IMR-90 (cell line): ENCODE measurements around the gene TRIO.

ENCODE experiments used
- CHD1 ChIP-seq: IDR thresholded peaks from 2 replicates; pipeline ENCODE4 v1.6.1; 2012; ENCODE audit warnings: low read depth, low read length, improper control_type of control experiment
- FOS ChIP-seq: fragments of 150-350 bp; IDR thresholded peaks from 2 replicates; pipeline ENCODE4 v1.6.1; 2016; ENCODE audit warnings: low read depth, low read length
- MAFK ChIP-seq: IDR thresholded peaks from 2 replicates; pipeline ENCODE4 v1.6.1; 2012; ENCODE audit warnings: low read depth, low read length, improper control_type of control experiment
- MXI1 ChIP-seq: IDR thresholded peaks from 2 replicates; pipeline ENCODE4 v1.6.1; 2012; ENCODE audit warnings: low read depth, mild to moderate bottlenecking, low read length, moderate library complexity, borderline replicate concordance
- NFE2L2 ChIP-seq: fragments of 150-350 bp; IDR thresholded peaks from 2 replicates; pipeline ENCODE4 v1.6.1; 2016; ENCODE audit warnings: low read depth, mild to moderate bottlenecking, low read length
- POLR2A ChIP-seq: IDR thresholded peaks from 2 replicates; pipeline ENCODE4 v1.6.1; 2012; ENCODE audit warnings: mild to moderate bottlenecking, low read depth, low read length
- RAD21 ChIP-seq: IDR thresholded peaks from 2 replicates; pipeline ENCODE4 v1.6.1; 2012; ENCODE audit warnings: low read length, improper control_type of control experiment
- RCOR1 ChIP-seq: IDR thresholded peaks from 2 replicates; pipeline ENCODE4 v1.6.1; 2012; ENCODE audit warnings: mild to moderate bottlenecking, low read length, improper control_type of control experiment; ENCODE audit not compliant: insufficient replicate concordance
- RFX5 ChIP-seq: IDR thresholded peaks from 2 replicates; pipeline ENCODE4 v1.8.0; 2012; ENCODE audit warnings: low read depth, mild to moderate bottlenecking, low read length, moderate library complexity
- SMC3 ChIP-seq: fragments of 150-350 bp; IDR thresholded peaks from 2 replicates; pipeline ENCODE4 v1.6.1; 2016; ENCODE audit warnings: low read depth, mild to moderate bottlenecking, antibody characterized with exemption, low read length, moderate library complexity
- TF ChIP-seq, protein P1 (sequence below): conservative IDR thresholded peaks from 2 replicates; pipeline ENCODE4 v1.5.1; 2012; ENCODE audit warnings: mild to moderate bottlenecking, low read depth, low read length, improper control_type of control experiment
- TF ChIP-seq, protein P2 (sequence below): fragments of 150-350 bp; IDR thresholded peaks from 2 replicates; pipeline ENCODE4 v1.6.1; 2016; ENCODE audit warnings: low read depth, mild to moderate bottlenecking, low read length, moderate library complexity, borderline replicate concordance
- TF ChIP-seq, protein P3 (sequence below): fragments of 150-350 bp; IDR thresholded peaks from 2 replicates; pipeline ENCODE4 v1.6.1; 2017; ENCODE audit warnings: mild to moderate bottlenecking, antibody characterized with exemption, low read length, low read depth

DNA sequence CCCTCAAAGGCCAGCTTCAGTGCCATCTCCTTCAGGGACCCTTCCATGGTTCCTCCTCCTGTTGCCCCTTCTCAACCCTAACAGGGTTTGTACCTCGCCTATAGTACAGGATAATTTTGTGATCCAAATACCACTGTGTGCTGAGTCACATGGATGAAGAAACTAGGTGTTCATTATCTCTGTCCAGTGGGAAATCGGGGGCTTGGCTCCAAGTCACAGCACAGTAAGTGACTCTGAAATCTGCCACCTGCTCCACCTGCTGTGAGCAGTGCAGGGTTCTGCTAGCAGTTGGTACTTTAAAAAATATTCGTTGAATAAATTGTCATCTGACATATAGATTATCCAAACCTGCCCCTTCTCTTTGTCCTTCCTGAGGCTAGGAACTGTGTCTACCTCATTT lies 315.3 kb downstream of the TRIO start:
- TF ChIP-seq, protein P1, sequence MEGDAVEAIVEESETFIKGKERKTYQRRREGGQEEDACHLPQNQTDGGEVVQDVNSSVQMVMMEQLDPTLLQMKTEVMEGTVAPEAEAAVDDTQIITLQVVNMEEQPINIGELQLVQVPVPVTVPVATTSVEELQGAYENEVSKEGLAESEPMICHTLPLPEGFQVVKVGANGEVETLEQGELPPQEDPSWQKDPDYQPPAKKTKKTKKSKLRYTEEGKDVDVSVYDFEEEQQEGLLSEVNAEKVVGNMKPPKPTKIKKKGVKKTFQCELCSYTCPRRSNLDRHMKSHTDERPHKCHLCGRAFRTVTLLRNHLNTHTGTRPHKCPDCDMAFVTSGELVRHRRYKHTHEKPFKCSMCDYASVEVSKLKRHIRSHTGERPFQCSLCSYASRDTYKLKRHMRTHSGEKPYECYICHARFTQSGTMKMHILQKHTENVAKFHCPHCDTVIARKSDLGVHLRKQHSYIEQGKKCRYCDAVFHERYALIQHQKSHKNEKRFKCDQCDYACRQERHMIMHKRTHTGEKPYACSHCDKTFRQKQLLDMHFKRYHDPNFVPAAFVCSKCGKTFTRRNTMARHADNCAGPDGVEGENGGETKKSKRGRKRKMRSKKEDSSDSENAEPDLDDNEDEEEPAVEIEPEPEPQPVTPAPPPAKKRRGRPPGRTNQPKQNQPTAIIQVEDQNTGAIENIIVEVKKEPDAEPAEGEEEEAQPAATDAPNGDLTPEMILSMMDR = no peak
- no peak for TF ChIP-seq POLR2A
- no peak for TF ChIP-seq CHD1
- TF ChIP-seq, protein P2, sequence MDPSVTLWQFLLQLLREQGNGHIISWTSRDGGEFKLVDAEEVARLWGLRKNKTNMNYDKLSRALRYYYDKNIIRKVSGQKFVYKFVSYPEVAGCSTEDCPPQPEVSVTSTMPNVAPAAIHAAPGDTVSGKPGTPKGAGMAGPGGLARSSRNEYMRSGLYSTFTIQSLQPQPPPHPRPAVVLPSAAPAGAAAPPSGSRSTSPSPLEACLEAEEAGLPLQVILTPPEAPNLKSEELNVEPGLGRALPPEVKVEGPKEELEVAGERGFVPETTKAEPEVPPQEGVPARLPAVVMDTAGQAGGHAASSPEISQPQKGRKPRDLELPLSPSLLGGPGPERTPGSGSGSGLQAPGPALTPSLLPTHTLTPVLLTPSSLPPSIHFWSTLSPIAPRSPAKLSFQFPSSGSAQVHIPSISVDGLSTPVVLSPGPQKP = no peak
- TF ChIP-seq, protein P3, sequence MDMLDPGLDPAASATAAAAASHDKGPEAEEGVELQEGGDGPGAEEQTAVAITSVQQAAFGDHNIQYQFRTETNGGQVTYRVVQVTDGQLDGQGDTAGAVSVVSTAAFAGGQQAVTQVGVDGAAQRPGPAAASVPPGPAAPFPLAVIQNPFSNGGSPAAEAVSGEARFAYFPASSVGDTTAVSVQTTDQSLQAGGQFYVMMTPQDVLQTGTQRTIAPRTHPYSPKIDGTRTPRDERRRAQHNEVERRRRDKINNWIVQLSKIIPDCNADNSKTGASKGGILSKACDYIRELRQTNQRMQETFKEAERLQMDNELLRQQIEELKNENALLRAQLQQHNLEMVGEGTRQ = no peak
- no peak for TF ChIP-seq RCOR1
- TF ChIP-seq RAD21 = no peak
- no peak for TF ChIP-seq MXI1
- no peak for TF ChIP-seq SMC3
- TF ChIP-seq MAFK = no peak
- no peak for TF ChIP-seq FOS
- TF ChIP-seq NFE2L2 = no peak
- no peak for TF ChIP-seq RFX5
